Trophoblast cell (in vitro differentiated cells and primary cell): Measurements from ENCODE around the gene SAA4. TPM values are rescaled to one million over a fixed set of nuclear protein-coding genes. Genes with fewer than 3 reads are reported as not detected.

ENCODE experiments used
- DNase-seq, 2 donors: peaks; one replicate each; pipeline ENCODE4 v3.0.0-alpha.2; 2016
- H2AFZ ChIP-seq: 2 replicates; pipeline ENCODE4 v1.6.1; 2013; ENCODE audit warnings: low read length, moderate library complexity, mild to moderate bottlenecking; ENCODE audit not compliant: insufficient read depth, poor library complexity
- H2AK5ac ChIP-seq: 2 replicates; pipeline ENCODE4 v1.6.1; 2013; ENCODE audit warnings: mild to moderate bottlenecking, low read length
- H2BK120ac ChIP-seq: 2 replicates; pipeline ENCODE4 v1.6.1; 2013; ENCODE audit warnings: low read length, mild to moderate bottlenecking, moderate library complexity; ENCODE audit not compliant: insufficient read depth, poor library complexity
- H2BK12ac ChIP-seq: 2 replicates; pipeline ENCODE4 v1.6.1; 2013; ENCODE audit warnings: mild to moderate bottlenecking, low read length, moderate library complexity
- H2BK5ac ChIP-seq: 2 replicates; pipeline ENCODE4 v1.6.1; 2013; ENCODE audit warnings: low read length, low read depth, moderate library complexity, mild to moderate bottlenecking; ENCODE audit not compliant: poor library complexity
- H3K14ac ChIP-seq: 2 replicates; pipeline ENCODE4 v1.6.1; 2013; ENCODE audit warnings: mild to moderate bottlenecking, low read length
- H3K18ac ChIP-seq: 2 replicates; pipeline ENCODE4 v1.6.1; 2013; ENCODE audit warnings: mild to moderate bottlenecking, low read length
- H3K23ac ChIP-seq: 2 replicates; pipeline ENCODE4 v1.6.1; 2013; ENCODE audit warnings: low read length
- H3K27ac ChIP-seq: 2 replicates; pipeline ENCODE4 v1.5.1; 2013; ENCODE audit warnings: low read depth, mild to moderate bottlenecking, inconsistent platforms, low read length, moderate library complexity
- H3K27me3 ChIP-seq: 2 replicates; pipeline ENCODE4 v1.6.1; 2013; ENCODE audit warnings: inconsistent platforms, mild to moderate bottlenecking, low read length, moderate library complexity; ENCODE audit not compliant: insufficient read depth
- H3K36me3 ChIP-seq, 2 experiments: 1 replicate in 1 of 2; 2 replicates in 1 of 2; pipeline ENCODE4 v1.6.1; 2013; ENCODE audit warnings: low read length in 2 of 2, mild to moderate bottlenecking in 2 of 2, moderate library complexity in 1 of 2; ENCODE audit not compliant: insufficient read depth in 2 of 2, control insufficient read depth in 1 of 2
- H3K4ac ChIP-seq: 2 replicates; pipeline ENCODE4 v1.6.1; 2013; ENCODE audit warnings: low read depth, mild to moderate bottlenecking, low read length, moderate library complexity
- H3K4me1 ChIP-seq, 2 experiments: 1 replicate in 1 of 2; 2 replicates in 1 of 2; pipeline ENCODE4 v1.6.1; 2013; ENCODE audit warnings: low read length in 2 of 2, mild to moderate bottlenecking in 2 of 2, moderate library complexity in 1 of 2; ENCODE audit not compliant: insufficient read depth in 2 of 2, control insufficient read depth in 1 of 2
- H3K4me2 ChIP-seq: 2 replicates; pipeline ENCODE4 v1.6.1; 2013; ENCODE audit warnings: inconsistent platforms, mild to moderate bottlenecking, low read length, moderate library complexity
- H3K4me3 ChIP-seq: 2 replicates; pipeline ENCODE4 v1.5.1; 2013; ENCODE audit warnings: mild to moderate bottlenecking, low read depth, low read length, inconsistent platforms
- H3K79me1 ChIP-seq: one replicate; pipeline ENCODE4 v1.6.1; 2013; ENCODE audit warnings: low read length
- H3K79me2 ChIP-seq: 2 replicates; pipeline ENCODE4 v1.6.1; 2013; ENCODE audit warnings: low read length, mild to moderate bottlenecking; ENCODE audit not compliant: control insufficient read depth, insufficient read depth, poor library complexity
- H3K9ac ChIP-seq: 2 replicates; pipeline ENCODE4 v1.6.1; 2013; ENCODE audit warnings: mild to moderate bottlenecking, low read length
- H3K9me3 ChIP-seq: 2 replicates; pipeline ENCODE4 v1.6.1; 2013; ENCODE audit warnings: low read depth, mild to moderate bottlenecking, control low read depth, inconsistent platforms, low read length; ENCODE audit not compliant: insufficient read depth
- H4K12ac ChIP-seq: 2 replicates; pipeline ENCODE4 v1.6.1; 2013; ENCODE audit warnings: low read depth, mild to moderate bottlenecking, low read length, moderate library complexity
- H4K8ac ChIP-seq: 2 replicates; pipeline ENCODE4 v1.6.1; 2013; ENCODE audit warnings: low read depth, mild to moderate bottlenecking, low read length, moderate library complexity
- H4K91ac ChIP-seq: one replicate; pipeline ENCODE4 v1.6.1; 2013; ENCODE audit warnings: low read depth, mild to moderate bottlenecking, low read length, moderate library complexity
- WGBS: extraction: QIAGEN DNeasy Blood & Tissue Kit; methylation state at CpG from one replicate; pipeline ENCODE4 v1.1.7; 2013; ENCODE audit warnings: missing lambda C conversion rate; ENCODE audit not compliant: insufficient read length, insufficient coverage; ENCODE audit errors: extremely low coverage; 5-methylcytosine and 5-hydroxymethylcytosine counted together
- polyA plus RNA-seq: library from polyadenylated mRNA; stranded (reverse); fragments of 200-250 nt; gene quantifications from 2 replicates; pipeline ENCODE4 v1.2.3, GENCODE V29; 2013

The SAA4 gene
- 0.08 and 0.21 TPM in 2 replicates for polyA plus RNA-seq

GRCh38 chr11:18236664-18237356, at the start of gene SAA4:
Gene SAA4 (minus strand): TSS chr11:18236802. CDS start chr11:18235926, 876 bp downstream.
- H3K9ac ChIP-seq, result no peak within 1 kb of the TSS
- peak within 1 kb of the TSS; percentile 18 for H4K12ac ChIP-seq
- H3K4ac ChIP-seq, result no peak within 1 kb of the TSS
- no peak within 1 kb of the TSS for H3K27ac ChIP-seq
- no peak for DNase-seq
- no peaks in the 10 kb centered on the region for H3K4me1 ChIP-seq
- no peak within 1 kb of the TSS for H2BK12ac ChIP-seq
- no peak within 1 kb of the TSS for H4K91ac ChIP-seq
- H3K27me3 ChIP-seq, result no peaks in the 10 kb centered on the region
- H4K8ac ChIP-seq, result no peak within 1 kb of the TSS
- H3K9me3 ChIP-seq, result no peaks in the 10 kb centered on the region
- no peak within 1 kb of the TSS for H3K4me2 ChIP-seq
- no peak within 1 kb of the TSS for H3K23ac ChIP-seq
- H3K18ac ChIP-seq, result no peak within 1 kb of the TSS
- H3K4me3 ChIP-seq, result no peak within 1 kb of the TSS
- H3K79me1 ChIP-seq, result no peaks in the 10 kb centered on the region
- H2BK120ac ChIP-seq, result no peak within 1 kb of the TSS
- no peak within 1 kb of the TSS for H2BK5ac ChIP-seq
- no peak within 1 kb of the TSS for H2AFZ ChIP-seq
- no peaks in the 10 kb centered on the region for H3K79me2 ChIP-seq
- no CpG with 5 or more reads among the region's 2 CpGs for WGBS
- H2AK5ac ChIP-seq, result no peak within 1 kb of the TSS
- H3K14ac ChIP-seq, result no peak within 1 kb of the TSS
- no peaks in the 10 kb centered on the region for H3K36me3 ChIP-seq

GRCh38 chr11:18285841-18286240, 49.2 kb upstream of the SAA4 start:
- Histone ChIP-seq H3K79me2 (no peaks in the 10 kb centered on the region), H2AFZ (no peak overlapping the region), H3K18ac (no peak overlapping the region), H3K14ac (no peak overlapping the region), H3K23ac (no peak overlapping the region), H2BK12ac (no peak overlapping the region), H3K4me2 (no peak overlapping the region), H2AK5ac (no peak overlapping the region), H3K4me1 (peaks cover 0 to 3% of the 10 kb centered on the region in 2 experiments), H3K79me1 (no peaks in the 10 kb centered on the region), H3K9ac (no peak overlapping the region), H3K4me3 (no peak overlapping the region), H4K8ac (no peak overlapping the region), H2BK120ac (no peak overlapping the region), H3K9me3 (no peaks in the 10 kb centered on the region), H3K36me3 (peaks cover 8 to 31% of the 10 kb centered on the region in 2 experiments), H2BK5ac (no peak overlapping the region), H3K27ac (no peak overlapping the region), H3K27me3 (no peaks in the 10 kb centered on the region), H4K91ac (no peak overlapping the region), H3K4ac (no peak overlapping the region), H4K12ac (no peak overlapping the region)
- no peak for DNase-seq
- WGBS, result no CpG with 5 or more reads among the region's 1 CpG

- Histone ChIP-seq H3K4me3 (no peak overlapping the region), H3K23ac (no peak overlapping the region), H3K18ac (no peak overlapping the region), H3K79me2 (no peaks in the 10 kb centered on the region), H4K91ac (no peak overlapping the region), H3K4me1 (peaks cover 0 to 3% of the 10 kb centered on the region in 2 experiments), H2AK5ac (no peak overlapping the region), H2BK120ac (no peak overlapping the region), H3K27me3 (no peaks in the 10 kb centered on the region), H3K4ac (no peak overlapping the region), H3K14ac (no peak overlapping the region), H2BK12ac (no peak overlapping the region), H3K9ac (no peak overlapping the region), H4K12ac (no peak overlapping the region), H3K79me1 (no peaks in the 10 kb centered on the region), H2BK5ac (no peak overlapping the region), H3K27ac (no peak overlapping the region), H3K9me3 (no peaks in the 10 kb centered on the region), H2AFZ (no peak overlapping the region), H3K4me2 (no peak overlapping the region), H3K36me3 (peaks cover 3 to 22% of the 10 kb centered on the region in 2 experiments), H4K8ac (no peak overlapping the region)
- no CpG with 5 or more reads among the region's 2 CpGs for WGBS
- no peak for DNase-seq
Observed at GRCh38 chr11:18282626-18283025, 46.0 kb upstream of the SAA4 start.

GRCh38 chr11:18280438-18281045, 43.9 kb upstream of the SAA4 start:
- no peaks in the 10 kb centered on the region for H3K79me1 ChIP-seq
- H3K27ac ChIP-seq, result no peak overlapping the region
- H3K23ac ChIP-seq, result no peak overlapping the region
- no peak overlapping the region for H3K4me3 ChIP-seq
- no peak overlapping the region for H3K14ac ChIP-seq
- H2BK12ac ChIP-seq, result no peak overlapping the region
- no peak overlapping the region for H4K8ac ChIP-seq
- H3K9ac ChIP-seq, result no peak overlapping the region
- no peak overlapping the region for H4K91ac ChIP-seq
- no peak overlapping the region for H3K18ac ChIP-seq
- no peak for DNase-seq
- H3K4me2 ChIP-seq, result no peak overlapping the region
- no peak overlapping the region for H2BK120ac ChIP-seq
- no peak overlapping the region for H2BK5ac ChIP-seq
- no peak overlapping the region for H2AK5ac ChIP-seq
- peaks cover 0 to 3% of the 10 kb centered on the region in 2 experiments for H3K4me1 ChIP-seq
- H3K4ac ChIP-seq, result no peak overlapping the region
- no CpG with 5 or more reads among the region's 4 CpGs for WGBS
- H3K36me3 ChIP-seq, result peaks cover 6 to 12% of the 10 kb centered on the region in 2 experiments
- no peaks in the 10 kb centered on the region for H3K79me2 ChIP-seq
- H4K12ac ChIP-seq, result no peak overlapping the region
- H2AFZ ChIP-seq, result no peak overlapping the region
- no peaks in the 10 kb centered on the region for H3K9me3 ChIP-seq
- H3K27me3 ChIP-seq, result no peaks in the 10 kb centered on the region
